ENCODE results near the gene AGBL1. TPM values are rescaled to one million over a fixed set of nuclear protein-coding genes. Genes with fewer than 3 reads are reported as not detected.

The AGBL1 gene
- total and polyA plus RNA-seq, 2 donors (not counting 1 experiment from before 2014, with no cell fraction given), result not detected

DNA sequence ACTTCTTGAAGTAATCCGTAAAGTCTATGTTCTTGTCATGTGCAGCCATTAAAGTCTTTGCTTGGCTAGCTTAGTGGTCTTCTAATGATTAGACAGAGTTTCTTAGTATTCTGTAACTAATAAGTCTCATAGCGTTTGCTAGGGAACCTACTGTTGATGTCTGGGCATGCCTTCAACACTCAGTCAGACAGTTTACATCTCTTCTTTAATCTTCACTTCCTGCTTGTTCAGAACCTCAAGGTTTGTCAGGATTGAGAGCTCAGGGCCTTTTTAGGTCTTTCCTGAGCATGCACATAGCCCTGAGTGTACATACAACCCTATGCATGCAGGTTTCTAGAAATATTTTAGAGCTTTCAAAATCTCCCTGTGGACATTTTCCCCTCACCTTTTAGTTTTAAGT, 426.3 kb downstream of the AGBL1 start:
- Histone ChIP-seq H3K4me3 (ENCODE audit: control extremely low read depth in 1 of 5, extremely low read depth in 1 of 5, insufficient read depth in 1 of 5, low read depth in 2 of 5, low read length in 4 of 5) (no peak overlapping the region), H3K9me3 (ENCODE audit: control extremely low read depth in 1 of 3, control insufficient read depth in 2 of 3, insufficient read depth in 1 of 3, low read length in 2 of 3) (no peaks in the 10 kb centered on the region), H3K36me3 (replicated peaks in 1 of 2; ENCODE audit: control extremely low read depth in 1 of 2, control insufficient read depth in 1 of 2, extremely low read depth in 1 of 2, insufficient read depth in 2 of 2, low read length in 1 of 2) (no peaks in the 10 kb centered on the region), H3K9ac (ENCODE audit: low read length) (no peak overlapping the region), H4K20me1 (ENCODE audit: control insufficient read depth, insufficient read depth, low read length, poor library complexity, severe bottlenecking) (no peaks in the 10 kb centered on the region), H3K27ac (ENCODE audit: low read length in 2 of 2) (no peak overlapping the region), H3K4me1 (ENCODE audit: control insufficient read depth in 2 of 2, insufficient read depth in 2 of 2, low read length in 2 of 2) (no peaks in the 10 kb centered on the region), H3K27me3 (replicated peaks in 1 of 4; ENCODE audit: control extremely low read depth in 1 of 4, control insufficient read depth in 3 of 4, insufficient read depth in 4 of 4, low read length in 3 of 4) (no peaks in the 10 kb centered on the region), H2AFZ (ENCODE audit: insufficient read depth, low read depth, low read length, poor library complexity, severe bottlenecking) (no peak overlapping the region), H3K4me2 (replicated peaks; ENCODE audit: low read depth, low read length, poor library complexity, severe bottlenecking) (no peak overlapping the region), H3K79me2 (ENCODE audit: control insufficient read depth, insufficient read depth, low read length) (no peaks in the 10 kb centered on the region)
- CTCF ChIA-PET, result no interaction called here
- H3K9me3 Mint-ChIP-seq (ENCODE audit: insufficient read depth), result no peaks in the 10 kb centered on the region
- no peak overlapping the region for H3K4me3 Mint-ChIP-seq
- intact Hi-C loops (cut with micrococcal nuclease), result no loop called here
- H3K27ac Mint-ChIP-seq, result no peak overlapping the region
- no peaks in the 10 kb centered on the region for H3K4me1 Mint-ChIP-seq
- H3K27me3 Mint-ChIP-seq, result no peaks in the 10 kb centered on the region
- no peak for ATAC-seq (ENCODE audit: low read depth)
- WGBS (ENCODE audit: insufficient coverage), result no CpG with 5 or more reads among the region's 2 CpGs
- POLR2A ChIA-PET, result no interaction called here
- TF ChIP-seq, protein P1, sequence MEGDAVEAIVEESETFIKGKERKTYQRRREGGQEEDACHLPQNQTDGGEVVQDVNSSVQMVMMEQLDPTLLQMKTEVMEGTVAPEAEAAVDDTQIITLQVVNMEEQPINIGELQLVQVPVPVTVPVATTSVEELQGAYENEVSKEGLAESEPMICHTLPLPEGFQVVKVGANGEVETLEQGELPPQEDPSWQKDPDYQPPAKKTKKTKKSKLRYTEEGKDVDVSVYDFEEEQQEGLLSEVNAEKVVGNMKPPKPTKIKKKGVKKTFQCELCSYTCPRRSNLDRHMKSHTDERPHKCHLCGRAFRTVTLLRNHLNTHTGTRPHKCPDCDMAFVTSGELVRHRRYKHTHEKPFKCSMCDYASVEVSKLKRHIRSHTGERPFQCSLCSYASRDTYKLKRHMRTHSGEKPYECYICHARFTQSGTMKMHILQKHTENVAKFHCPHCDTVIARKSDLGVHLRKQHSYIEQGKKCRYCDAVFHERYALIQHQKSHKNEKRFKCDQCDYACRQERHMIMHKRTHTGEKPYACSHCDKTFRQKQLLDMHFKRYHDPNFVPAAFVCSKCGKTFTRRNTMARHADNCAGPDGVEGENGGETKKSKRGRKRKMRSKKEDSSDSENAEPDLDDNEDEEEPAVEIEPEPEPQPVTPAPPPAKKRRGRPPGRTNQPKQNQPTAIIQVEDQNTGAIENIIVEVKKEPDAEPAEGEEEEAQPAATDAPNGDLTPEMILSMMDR (IDR thresholded peaks at IDR 0.05), result no peak
- no peak for TF ChIP-seq EZH2 (IDR thresholded peaks at IDR 0.05; ENCODE audit: borderline replicate concordance, insufficient read depth, low read depth, low read length, poor library complexity, severe bottlenecking)
- no peak for DNase-seq

DNA sequence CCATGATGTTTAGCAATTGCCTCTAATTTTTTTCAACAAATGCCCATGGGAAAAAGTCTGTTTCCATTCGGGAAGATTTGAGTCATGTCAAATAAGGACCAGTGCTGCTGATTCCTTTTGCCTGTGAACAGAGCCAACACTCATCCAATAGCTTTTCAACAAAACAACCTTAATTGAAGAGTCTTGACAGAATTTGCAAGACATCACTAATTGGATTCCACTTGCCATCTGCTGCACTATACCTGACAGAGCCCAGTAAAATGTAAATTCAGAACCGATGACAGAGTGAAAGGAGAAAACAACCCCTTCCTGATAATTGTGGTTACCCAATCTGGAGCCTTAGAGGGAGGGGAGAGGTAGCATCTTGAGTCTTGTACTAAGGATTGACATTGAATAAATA, 426.7 kb downstream of the AGBL1 start:
- Mint-ChIP-seq H3K9me3 (ENCODE audit: insufficient read depth) (no peaks in the 10 kb centered on the region), H3K4me3 (no peak overlapping the region), H3K27ac (no peak overlapping the region), H3K27me3 (no peaks in the 10 kb centered on the region), H3K4me1 (no peaks in the 10 kb centered on the region)
- Histone ChIP-seq H3K9me3 (ENCODE audit: control extremely low read depth in 1 of 3, control insufficient read depth in 2 of 3, insufficient read depth in 1 of 3, low read length in 2 of 3) (no peaks in the 10 kb centered on the region), H3K4me2 (replicated peaks; ENCODE audit: low read depth, low read length, poor library complexity, severe bottlenecking) (no peak overlapping the region), H3K9ac (ENCODE audit: low read length) (no peak overlapping the region), H2AFZ (ENCODE audit: insufficient read depth, low read depth, low read length, poor library complexity, severe bottlenecking) (no peak overlapping the region), H3K27me3 (replicated peaks in 1 of 4; ENCODE audit: control extremely low read depth in 1 of 4, control insufficient read depth in 3 of 4, insufficient read depth in 4 of 4, low read length in 3 of 4) (no peaks in the 10 kb centered on the region), H3K4me3 (ENCODE audit: control extremely low read depth in 1 of 5, extremely low read depth in 1 of 5, insufficient read depth in 1 of 5, low read depth in 2 of 5, low read length in 4 of 5) (no peak overlapping the region), H3K36me3 (replicated peaks in 1 of 2; ENCODE audit: control extremely low read depth in 1 of 2, control insufficient read depth in 1 of 2, extremely low read depth in 1 of 2, insufficient read depth in 2 of 2, low read length in 1 of 2) (no peaks in the 10 kb centered on the region), H3K79me2 (ENCODE audit: control insufficient read depth, insufficient read depth, low read length) (no peaks in the 10 kb centered on the region), H3K27ac (ENCODE audit: low read length in 2 of 2) (no peak overlapping the region), H4K20me1 (ENCODE audit: control insufficient read depth, insufficient read depth, low read length, poor library complexity, severe bottlenecking) (no peaks in the 10 kb centered on the region), H3K4me1 (ENCODE audit: control insufficient read depth in 2 of 2, insufficient read depth in 2 of 2, low read length in 2 of 2) (no peaks in the 10 kb centered on the region)
- CTCF ChIA-PET, result no interaction called here
- intact Hi-C loops (cut with micrococcal nuclease), result no loop called here
- POLR2A ChIA-PET, result no interaction called here
- ATAC-seq (ENCODE audit: low read depth) (no peak), DNase-seq (no peak)
- no peak for TF ChIP-seq EZH2 (IDR thresholded peaks at IDR 0.05; ENCODE audit: borderline replicate concordance, insufficient read depth, low read depth, low read length, poor library complexity, severe bottlenecking)
- TF ChIP-seq, protein P1 (IDR thresholded peaks at IDR 0.05), result no peak
- 100% methylated on average over 1 of the region's 2 CpGs for WGBS (ENCODE audit: insufficient coverage)

Measured in B cell (primary cell).